ENCODE data around the gene TRAPPC3. TPM values are rescaled to one million over a fixed set of nuclear protein-coding genes. Genes with fewer than 3 reads are reported as not detected.

TRAPPC3 gene
- total RNA-seq, 1 experiment from 2014 or later, result 52.7 TPM

- no peak overlapping the region for H3K4me3 Mint-ChIP-seq
- no peak overlapping the region for H3K18ac ChIP-seq (ENCODE audit: insufficient read length, low read depth, low read length)
- no peak overlapping the region for H2AFZ ChIP-seq (ENCODE audit: low read length)
- H4K91ac ChIP-seq (ENCODE audit: insufficient read length, low read depth, low read length), result no peak overlapping the region
- H4K5ac ChIP-seq (ENCODE audit: insufficient read length, low read depth, low read length), result no peak overlapping the region
- no peak overlapping the region for H2BK12ac ChIP-seq (ENCODE audit: insufficient read length, low read depth, low read length)
- no peaks in the 10 kb centered on the region for H3K23me2 ChIP-seq (ENCODE audit: insufficient read length, low read depth, low read length, poor library complexity, severe bottlenecking)
- no peak overlapping the region for H3K4ac ChIP-seq (ENCODE audit: low read depth, low read length)
- H3K27me3 Mint-ChIP-seq (ENCODE audit: low read depth), result no peaks in the 10 kb centered on the region
- no peak overlapping the region for H2BK15ac ChIP-seq (ENCODE audit: low read depth, low read length)
- H3K79me2 ChIP-seq (ENCODE audit: insufficient read depth, low read length), result no peaks in the 10 kb centered on the region
- H2BK5ac ChIP-seq (ENCODE audit: insufficient read length, low read length), result no peak overlapping the region
- no peak overlapping the region for H3K27ac ChIP-seq (ENCODE audit: insufficient read length, low read depth, low read length)
- no peaks in the 10 kb centered on the region for H3K27me3 ChIP-seq (ENCODE audit: insufficient read depth, low read length)
- no peak for DNase-seq
- 0 out of 2 replicates have a peak, but pooled peaks cover 2% of the 10 kb centered on the region for H3K4me1 ChIP-seq (ENCODE audit: insufficient read depth, low read length)
- H3K27ac Mint-ChIP-seq, result no peak overlapping the region; a peak in 1 of 7 replicates
- no peaks in the 10 kb centered on the region for H3K9me3 ChIP-seq (ENCODE audit: control insufficient read depth, low read depth, low read length)
- TF ChIP-seq CTCF (conservative IDR thresholded peaks at IDR 0.05), result no peak
- H3K36me3 Mint-ChIP-seq (ENCODE audit: insufficient read depth in 1 of 3, low read depth in 3 of 3), result peaks cover 6 to 36% (median 17%) of the 10 kb centered on the region in 3 experiments; a peak in 6 of 7 replicates
- H4K20me1 ChIP-seq (ENCODE audit: control insufficient read depth, insufficient read depth, insufficient read length), result no peaks in the 10 kb centered on the region
- no peak overlapping the region for H4K8ac ChIP-seq (replicated peaks; ENCODE audit: insufficient read length, low read depth, low read length)
- H3K9me3 Mint-ChIP-seq, result no peaks in the 10 kb centered on the region
- no peak overlapping the region for H3K23ac ChIP-seq (ENCODE audit: insufficient read length, low read depth, low read length)
- H3K9ac ChIP-seq (ENCODE audit: extremely low read depth, insufficient read length, low read length), result no peak overlapping the region
- H3K56ac ChIP-seq (ENCODE audit: insufficient read length, low read depth, low read length), result no peak overlapping the region
- H3K79me1 ChIP-seq (ENCODE audit: insufficient read depth, low read depth, low read length, poor library complexity, severe bottlenecking), result no peaks in the 10 kb centered on the region
- H2BK120ac ChIP-seq (ENCODE audit: low read depth, low read length, poor library complexity, severe bottlenecking), result no peak overlapping the region
- no peak overlapping the region for H3T11ph ChIP-seq (ENCODE audit: low read length)
- peaks cover 6 to 12% of the 10 kb centered on the region in 2 experiments for H3K4me1 Mint-ChIP-seq
- H3K4me2 ChIP-seq (ENCODE audit: insufficient read depth, insufficient read length, low read length), result no peak overlapping the region
- WGBS (ENCODE audit: extremely low coverage, insufficient read length, low lambda C conversion rate), result no CpG with 5 or more reads among the region's 5 CpGs
- no peak overlapping the region for H2AK5ac ChIP-seq (ENCODE audit: insufficient read length, low read length)
- no peak overlapping the region; the same call in 1 of the 2 replicates for H3K14ac ChIP-seq (ENCODE audit: insufficient read depth, low read length)
- H2BK20ac ChIP-seq (ENCODE audit: low read depth, low read length, poor library complexity, severe bottlenecking), result no peak overlapping the region
These were observed 12.1 kb downstream of the TRAPPC3 start for GRCh38 chr1:36137226-36137625.
